ENCODE data around the gene TCEANC.

Gene TCEANC

DNA sequence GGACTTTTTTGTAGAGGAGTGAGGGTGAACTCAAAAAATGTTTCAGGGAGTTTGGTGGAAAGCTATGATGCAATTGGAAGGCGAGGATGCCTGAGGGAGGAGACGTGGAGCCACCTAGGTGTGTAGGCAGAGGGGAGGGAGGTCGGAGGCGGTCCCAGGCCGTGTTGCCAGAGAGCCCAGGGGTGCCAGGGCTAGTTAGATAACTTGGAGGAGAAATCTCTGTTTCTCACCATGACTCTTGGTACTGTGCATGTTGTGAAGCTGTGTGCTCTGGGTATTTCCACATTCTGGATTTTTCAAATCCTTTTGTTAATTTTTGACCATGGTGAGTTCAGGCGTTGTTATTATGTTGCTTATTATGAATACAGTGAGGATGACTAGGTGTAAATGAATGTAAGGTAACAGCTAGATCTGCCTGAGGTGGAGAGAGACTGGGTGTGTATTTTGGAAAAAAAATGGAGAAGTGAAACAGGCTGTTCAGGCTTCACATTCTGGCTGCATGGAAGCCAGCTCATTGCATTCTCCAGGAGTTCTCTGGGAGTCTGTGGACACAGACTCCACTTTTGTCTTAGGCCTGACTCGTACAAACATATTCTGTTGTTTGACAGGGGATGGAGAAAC is 40.5 kb downstream of the TCEANC start (continued):
- TF ChIP-seq, protein P1, sequence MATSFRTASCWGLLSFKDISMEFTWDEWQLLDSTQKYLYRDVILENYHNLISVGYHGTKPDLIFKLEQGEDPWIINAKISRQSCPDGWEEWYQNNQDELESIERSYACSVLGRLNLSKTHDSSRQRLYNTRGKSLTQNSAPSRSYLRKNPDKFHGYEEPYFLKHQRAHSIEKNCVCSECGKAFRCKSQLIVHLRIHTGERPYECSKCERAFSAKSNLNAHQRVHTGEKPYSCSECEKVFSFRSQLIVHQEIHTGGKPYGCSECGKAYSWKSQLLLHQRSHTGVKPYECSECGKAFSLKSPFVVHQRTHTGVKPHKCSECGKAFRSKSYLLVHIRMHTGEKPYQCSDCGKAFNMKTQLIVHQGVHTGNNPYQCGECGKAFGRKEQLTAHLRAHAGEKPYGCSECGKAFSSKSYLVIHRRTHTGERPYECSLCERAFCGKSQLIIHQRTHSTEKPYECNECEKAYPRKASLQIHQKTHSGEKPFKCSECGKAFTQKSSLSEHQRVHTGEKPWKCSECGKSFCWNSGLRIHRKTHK (tag by site-specific recombination; IDR thresholded peaks at IDR 0.05) = no peak
- TF ChIP-seq, protein P2, sequence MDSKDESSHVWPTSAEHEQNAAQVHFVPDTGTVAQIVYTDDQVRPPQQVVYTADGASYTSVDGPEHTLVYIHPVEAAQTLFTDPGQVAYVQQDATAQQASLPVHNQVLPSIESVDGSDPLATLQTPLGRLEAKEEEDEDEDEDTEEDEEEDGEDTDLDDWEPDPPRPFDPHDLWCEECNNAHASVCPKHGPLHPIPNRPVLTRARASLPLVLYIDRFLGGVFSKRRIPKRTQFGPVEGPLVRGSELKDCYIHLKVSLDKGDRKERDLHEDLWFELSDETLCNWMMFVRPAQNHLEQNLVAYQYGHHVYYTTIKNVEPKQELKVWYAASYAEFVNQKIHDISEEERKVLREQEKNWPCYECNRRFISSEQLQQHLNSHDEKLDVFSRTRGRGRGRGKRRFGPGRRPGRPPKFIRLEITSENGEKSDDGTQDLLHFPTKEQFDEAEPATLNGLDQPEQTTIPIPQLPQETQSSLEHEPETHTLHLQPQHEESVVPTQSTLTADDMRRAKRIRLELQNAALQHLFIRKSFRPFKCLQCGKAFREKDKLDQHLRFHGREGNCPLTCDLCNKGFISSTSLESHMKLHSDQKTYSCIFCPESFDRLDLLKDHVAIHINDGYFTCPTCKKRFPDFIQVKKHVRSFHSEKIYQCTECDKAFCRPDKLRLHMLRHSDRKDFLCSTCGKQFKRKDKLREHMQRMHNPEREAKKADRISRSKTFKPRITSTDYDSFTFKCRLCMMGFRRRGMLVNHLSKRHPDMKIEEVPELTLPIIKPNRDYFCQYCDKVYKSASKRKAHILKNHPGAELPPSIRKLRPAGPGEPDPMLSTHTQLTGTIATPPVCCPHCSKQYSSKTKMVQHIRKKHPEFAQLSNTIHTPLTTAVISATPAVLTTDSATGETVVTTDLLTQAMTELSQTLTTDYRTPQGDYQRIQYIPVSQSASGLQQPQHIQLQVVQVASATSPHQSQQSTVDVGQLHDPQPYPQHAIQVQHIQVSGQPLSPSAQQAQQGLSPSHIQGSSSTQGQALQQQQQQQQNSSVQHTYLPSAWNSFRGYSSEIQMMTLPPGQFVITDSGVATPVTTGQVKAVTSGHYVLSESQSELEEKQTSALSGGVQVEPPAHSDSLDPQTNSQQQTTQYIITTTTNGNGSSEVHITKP (tag by site-specific recombination; IDR thresholded peaks at IDR 0.05) = peak; percentile 38; the same call in 1 of the 2 replicates
- TF ChIP-seq, protein P3, sequence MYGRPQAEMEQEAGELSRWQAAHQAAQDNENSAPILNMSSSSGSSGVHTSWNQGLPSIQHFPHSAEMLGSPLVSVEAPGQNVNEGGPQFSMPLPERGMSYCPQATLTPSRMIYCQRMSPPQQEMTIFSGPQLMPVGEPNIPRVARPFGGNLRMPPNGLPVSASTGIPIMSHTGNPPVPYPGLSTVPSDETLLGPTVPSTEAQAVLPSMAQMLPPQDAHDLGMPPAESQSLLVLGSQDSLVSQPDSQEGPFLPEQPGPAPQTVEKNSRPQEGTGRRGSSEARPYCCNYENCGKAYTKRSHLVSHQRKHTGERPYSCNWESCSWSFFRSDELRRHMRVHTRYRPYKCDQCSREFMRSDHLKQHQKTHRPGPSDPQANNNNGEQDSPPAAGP (tag by site-specific recombination; IDR thresholded peaks at IDR 0.05) = no peak
- TF ChIP-seq ZNF514 (tag by site-specific recombination; IDR thresholded peaks at IDR 0.05) (no peak), ZIC2 (tag by site-specific recombination; IDR thresholded peaks at IDR 0.05) (peak; percentile 32; the same call in 1 of the 2 replicates)

DNA sequence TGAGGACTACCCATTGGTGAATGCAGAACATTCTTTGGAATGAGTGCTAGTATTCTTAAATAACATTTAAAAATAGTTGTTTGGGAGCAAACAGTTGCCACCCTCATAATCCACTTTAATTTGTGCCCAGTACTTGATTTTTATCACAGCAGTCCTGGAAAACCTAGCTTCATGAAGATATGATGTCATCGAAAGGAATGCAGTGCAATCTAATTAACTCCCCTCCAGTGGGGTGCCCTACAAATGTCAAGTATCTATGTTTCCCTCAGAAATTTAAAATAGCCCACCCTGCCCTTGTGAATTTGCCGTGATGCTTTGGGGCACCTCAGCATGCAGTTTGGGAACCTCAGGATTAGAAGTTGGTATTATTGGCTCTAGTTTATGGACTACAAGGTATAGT is 41.4 kb downstream of the TCEANC start:
- Histone ChIP-seq H3K36me3 (ENCODE audit: control insufficient read depth in 2 of 2, insufficient read depth in 1 of 2, low read length in 2 of 2) (no peaks in the 10 kb centered on the region), H3K27ac (ENCODE audit: extremely low read depth, low read depth, low read length) (no peak overlapping the region), H3K4me1 (ENCODE audit: control insufficient read depth, insufficient read depth, low read length) (peaks cover 41% of the 10 kb centered on the region), H3K4me3 (ENCODE audit: low read depth, low read length) (no peak overlapping the region), H3K9me3 (ENCODE audit: control insufficient read depth, insufficient read depth, low read depth, low read length) (no peaks in the 10 kb centered on the region)
- ChIA-PET CTCF (interaction anchor here (1.4 to 1.7 kb wide), 3 partner anchors 40 to 187 kb away, joined by 3 to 5 read pairs (median 4); partner anchors contain the start of genes OFD1 and TRAPPC2), POLR2A (interaction anchor here (0.7 to 6.8 kb wide), 5 partner anchors 25 to 41 kb away, joined by 3 to 46 read pairs (median 6); partner anchors contain the start of genes OFD1, TCEANC and TRAPPC2)
- no peak for TF ChIP-seq ZNF423 (tag by site-specific recombination; IDR thresholded peaks at IDR 0.05)
- no peak for TF ChIP-seq ZNF23 (tag by site-specific recombination; IDR thresholded peaks at IDR 0.05; ENCODE audit: borderline replicate concordance)
- no peak for TF ChIP-seq ZFP3 (tag by site-specific recombination; IDR thresholded peaks at IDR 0.05; ENCODE audit: low read depth)
- TF ChIP-seq REPIN1 (tag by site-specific recombination; IDR thresholded peaks at IDR 0.05; ENCODE audit: low read depth) = no peak
- no peak for TF ChIP-seq ZNF664 (tag by site-specific recombination; IDR thresholded peaks at IDR 0.05)
- TF ChIP-seq IKZF3 (tag by site-specific recombination; IDR thresholded peaks at IDR 0.05) = 0 out of 2 replicates have a peak, but pooled peaks have one; percentile 33
- TF ChIP-seq ZNF670 (tag by site-specific recombination; IDR thresholded peaks at IDR 0.05; ENCODE audit: low read depth) = no peak
- no peak for TF ChIP-seq GLIS2 (tag by site-specific recombination; IDR thresholded peaks at IDR 0.05)
- TF ChIP-seq HOXC10 (CRISPR knock-in tag; IDR thresholded peaks at IDR 0.05) = no peak
- TF ChIP-seq, protein P4, sequence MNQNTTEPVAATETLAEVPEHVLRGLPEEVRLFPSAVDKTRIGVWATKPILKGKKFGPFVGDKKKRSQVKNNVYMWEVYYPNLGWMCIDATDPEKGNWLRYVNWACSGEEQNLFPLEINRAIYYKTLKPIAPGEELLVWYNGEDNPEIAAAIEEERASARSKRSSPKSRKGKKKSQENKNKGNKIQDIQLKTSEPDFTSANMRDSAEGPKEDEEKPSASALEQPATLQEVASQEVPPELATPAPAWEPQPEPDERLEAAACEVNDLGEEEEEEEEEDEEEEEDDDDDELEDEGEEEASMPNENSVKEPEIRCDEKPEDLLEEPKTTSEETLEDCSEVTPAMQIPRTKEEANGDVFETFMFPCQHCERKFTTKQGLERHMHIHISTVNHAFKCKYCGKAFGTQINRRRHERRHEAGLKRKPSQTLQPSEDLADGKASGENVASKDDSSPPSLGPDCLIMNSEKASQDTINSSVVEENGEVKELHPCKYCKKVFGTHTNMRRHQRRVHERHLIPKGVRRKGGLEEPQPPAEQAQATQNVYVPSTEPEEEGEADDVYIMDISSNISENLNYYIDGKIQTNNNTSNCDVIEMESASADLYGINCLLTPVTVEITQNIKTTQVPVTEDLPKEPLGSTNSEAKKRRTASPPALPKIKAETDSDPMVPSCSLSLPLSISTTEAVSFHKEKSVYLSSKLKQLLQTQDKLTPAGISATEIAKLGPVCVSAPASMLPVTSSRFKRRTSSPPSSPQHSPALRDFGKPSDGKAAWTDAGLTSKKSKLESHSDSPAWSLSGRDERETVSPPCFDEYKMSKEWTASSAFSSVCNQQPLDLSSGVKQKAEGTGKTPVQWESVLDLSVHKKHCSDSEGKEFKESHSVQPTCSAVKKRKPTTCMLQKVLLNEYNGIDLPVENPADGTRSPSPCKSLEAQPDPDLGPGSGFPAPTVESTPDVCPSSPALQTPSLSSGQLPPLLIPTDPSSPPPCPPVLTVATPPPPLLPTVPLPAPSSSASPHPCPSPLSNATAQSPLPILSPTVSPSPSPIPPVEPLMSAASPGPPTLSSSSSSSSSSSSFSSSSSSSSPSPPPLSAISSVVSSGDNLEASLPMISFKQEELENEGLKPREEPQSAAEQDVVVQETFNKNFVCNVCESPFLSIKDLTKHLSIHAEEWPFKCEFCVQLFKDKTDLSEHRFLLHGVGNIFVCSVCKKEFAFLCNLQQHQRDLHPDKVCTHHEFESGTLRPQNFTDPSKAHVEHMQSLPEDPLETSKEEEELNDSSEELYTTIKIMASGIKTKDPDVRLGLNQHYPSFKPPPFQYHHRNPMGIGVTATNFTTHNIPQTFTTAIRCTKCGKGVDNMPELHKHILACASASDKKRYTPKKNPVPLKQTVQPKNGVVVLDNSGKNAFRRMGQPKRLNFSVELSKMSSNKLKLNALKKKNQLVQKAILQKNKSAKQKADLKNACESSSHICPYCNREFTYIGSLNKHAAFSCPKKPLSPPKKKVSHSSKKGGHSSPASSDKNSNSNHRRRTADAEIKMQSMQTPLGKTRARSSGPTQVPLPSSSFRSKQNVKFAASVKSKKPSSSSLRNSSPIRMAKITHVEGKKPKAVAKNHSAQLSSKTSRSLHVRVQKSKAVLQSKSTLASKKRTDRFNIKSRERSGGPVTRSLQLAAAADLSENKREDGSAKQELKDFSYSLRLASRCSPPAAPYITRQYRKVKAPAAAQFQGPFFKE (tag by site-specific recombination; IDR thresholded peaks at IDR 0.05; ENCODE audit: borderline replicate concordance) = no peak
- no peak for TF ChIP-seq ZNF239 (tag by site-specific recombination; IDR thresholded peaks at IDR 0.05)
- TF ChIP-seq ZNF214 (tag by site-specific recombination; IDR thresholded peaks at IDR 0.05; ENCODE audit: borderline replicate concordance) = no peak
- no peak for TF ChIP-seq SP3 (tag by site-specific recombination; IDR thresholded peaks at IDR 0.05)
- TF ChIP-seq ZNF341 (tag by site-specific recombination; IDR thresholded peaks at IDR 0.05; ENCODE audit: low read depth) = no peak
- TF ChIP-seq ZBTB48 (tag by site-specific recombination; IDR thresholded peaks at IDR 0.05) = no peak
- TF ChIP-seq ZNF24 (tag by site-specific recombination; IDR thresholded peaks at IDR 0.05) = no peak
- no peak for TF ChIP-seq ZNF302 (tag by site-specific recombination; IDR thresholded peaks at IDR 0.05; ENCODE audit: low read depth)
- no peak for TF ChIP-seq ZNF350 (tag by site-specific recombination; IDR thresholded peaks at IDR 0.05)
- TF ChIP-seq ZNF837 (tag by site-specific recombination; IDR thresholded peaks at IDR 0.05) = no peak
- TF ChIP-seq ZNF184 (tag by site-specific recombination; IDR thresholded peaks at IDR 0.05) = no peak
